GM12801 (cell line): ENCODE data around the gene GIT1.

Source experiments
- CTCF ChIP-seq: IDR thresholded peaks from one replicate; pipeline ENCODE4 v1.5.1; 2011; ENCODE audit warnings: control low read depth; ENCODE audit not compliant: insufficient read length; ENCODE audit errors: extremely low read depth

GIT1 gene

GRCh38 chr17:29625037-29625750 lies 35.7 kb upstream of the GIT1 start:
- no peak for TF ChIP-seq CTCF

DNA sequence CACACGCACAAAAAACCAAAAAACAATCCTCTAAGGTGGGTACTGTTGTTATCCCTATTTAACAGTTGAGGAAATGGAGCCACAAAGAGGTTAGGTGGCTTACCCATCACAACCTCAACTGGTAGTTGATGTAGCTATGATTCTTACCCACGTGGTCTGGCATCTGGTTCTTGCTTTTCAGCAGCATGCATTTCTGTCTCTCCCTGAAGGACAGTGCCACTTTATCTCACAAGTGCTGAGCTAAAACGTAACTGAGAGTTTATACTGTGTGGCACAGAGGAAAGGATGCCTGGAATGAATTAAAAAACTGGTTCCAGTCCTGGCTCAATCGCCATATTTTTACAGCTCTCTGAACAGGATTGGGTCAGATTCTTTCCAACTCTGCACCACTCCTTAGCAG lies 35.1 kb upstream of the GIT1 start:
- no peak for TF ChIP-seq CTCF

DNA sequence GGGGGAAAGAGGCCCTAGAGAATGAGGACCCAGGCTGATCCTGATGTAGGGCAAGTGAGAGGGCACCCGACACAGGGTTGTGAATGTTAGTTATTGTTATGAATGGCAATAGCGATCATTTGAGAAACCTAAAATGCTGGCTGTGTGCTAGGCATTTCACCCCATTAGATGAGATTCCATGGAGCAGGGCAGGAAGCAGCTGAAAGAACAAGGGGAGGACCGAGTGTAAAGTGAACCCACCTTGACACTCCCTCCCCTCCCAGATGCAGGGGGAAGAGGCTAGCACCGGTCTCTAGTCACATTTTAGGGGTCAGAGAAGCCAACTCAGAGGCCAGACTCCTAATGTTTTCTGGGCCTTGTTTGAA lies 33.8 kb upstream of the GIT1 start:
- TF ChIP-seq CTCF = no peak

- no peak for TF ChIP-seq CTCF
Observed at GRCh38 chr17:29622337-29623282, 33.2 kb upstream of the GIT1 start, which contains the start of gene CORO6. Gene CORO6 (minus strand): TSS chr17:29622912. CDS start chr17:29621421, 1,491 bp downstream.

DNA sequence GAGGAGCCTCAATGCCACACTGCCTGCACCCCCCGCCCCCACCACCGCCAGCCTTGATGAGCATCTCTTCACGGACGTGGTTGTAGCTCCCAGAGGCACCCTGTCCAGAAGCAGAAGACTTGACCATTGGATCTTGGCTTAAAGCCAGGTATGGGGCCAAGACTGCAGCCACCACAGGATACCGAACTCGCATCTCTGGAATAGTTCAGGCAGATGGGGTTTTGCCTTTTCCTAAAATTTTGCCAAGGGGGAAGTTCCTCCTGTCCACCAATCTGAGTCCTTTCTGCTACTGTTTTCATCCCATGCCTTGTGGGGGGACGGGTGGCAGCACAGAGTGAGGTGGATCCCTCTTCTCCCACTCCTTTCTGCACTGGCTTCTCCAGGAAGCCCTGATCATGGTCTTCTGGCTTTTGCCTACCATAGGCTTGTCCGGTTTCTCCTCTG lies 32.3 kb upstream of the GIT1 start:
- no peak for TF ChIP-seq CTCF

GRCh38 chr17:29620779-29621500 lies 31.5 kb upstream of the GIT1 start:
- TF ChIP-seq CTCF = no peak

- no peak for TF ChIP-seq CTCF
Observed at GRCh38 chr17:29620271-29620670, 30.8 kb upstream of the GIT1 start.
